Naive thymus-derived CD4-positive, alpha-beta T cell (primary cell): ENCODE results near the gene TUBGCP6. TPM values are rescaled to one million over a fixed set of nuclear protein-coding genes. Genes with fewer than 3 reads are reported as not detected.

Experiments used
- ATAC-seq: fragments of 150-1000 bp; cut with Tn5 transposase; 2 replicates; pipeline ENCODE4 v1.10.0; 2021; ENCODE audit warnings: mild to moderate bottlenecking, moderate library complexity
- CTCF ChIA-PET: fragments of 350-600 bp; sonication (Branson Sonifier 250); formaldehyde crosslinking; loops from one replicate; lab custom pipeline; 2021; ENCODE audit warnings: antibody characterized with exemption; lab: Charles Lee
- POLR2A ChIA-PET: fragments of 350-600 bp; sonication (Branson Sonifier 250); formaldehyde crosslinking; loops from one replicate; lab custom pipeline; 2021; ENCODE audit warnings: antibody characterized with exemption, inconsistent platforms; lab: Charles Lee
- DNase-seq, 9 donors: peaks; one replicate each; pipeline versions ENCODE4 v3.0.0 to v3.0.0-alpha.2; 2020 to 2022; ENCODE audit warnings: mixed read lengths in 1 of 9
- H3K27ac ChIP-seq: one replicate; pipeline ENCODE4 v1.7.0; 2013; ENCODE audit warnings: mild to moderate bottlenecking, low read depth, low read length, moderate library complexity
- H3K27me3 ChIP-seq, 2 donors: one replicate each; pipeline ENCODE4 v1.7.0; 2013; ENCODE audit warnings: low read length in 2 of 2, mild to moderate bottlenecking in 2 of 2, moderate library complexity in 2 of 2; ENCODE audit not compliant: control insufficient read depth in 2 of 2, insufficient read depth in 2 of 2
- H3K36me3 ChIP-seq, 3 experiments: 1 replicate in 2 of 3; 2 replicates in 1 of 3; pipeline ENCODE4 v1.7.0; 2013; ENCODE audit warnings: low read length in 3 of 3, mild to moderate bottlenecking in 3 of 3, moderate library complexity in 1 of 3; ENCODE audit not compliant: insufficient read depth in 3 of 3, control insufficient read depth in 2 of 3
- H3K4me1 ChIP-seq, 2 donors: one replicate each; pipeline ENCODE4 v1.7.0; 2013; ENCODE audit warnings: low read length in 2 of 2, mild to moderate bottlenecking in 2 of 2, moderate library complexity in 1 of 2; ENCODE audit not compliant: control insufficient read depth in 2 of 2, insufficient read depth in 2 of 2
- H3K4me3 ChIP-seq: 2 replicates; pipeline ENCODE4 v1.7.0; 2013; ENCODE audit warnings: mild to moderate bottlenecking, low read length
- H3K9me3 ChIP-seq, 3 experiments: 1 replicate in 2 of 3; 2 replicates in 1 of 3; pipeline ENCODE4 v1.7.0; 2013; ENCODE audit warnings: low read length in 3 of 3; ENCODE audit not compliant: control insufficient read depth in 2 of 3
- H3K27ac Mint-ChIP-seq, 9 donors: one replicate each; pipeline ENCODE4 v1.8.0; 2020 to 2022; ENCODE audit warnings: mixed read lengths in 9 of 9, mild to moderate bottlenecking in 8 of 9, moderate library complexity in 5 of 9, inconsistent platforms in 2 of 9
- H3K27me3 Mint-ChIP-seq, 5 donors: one replicate each; pipeline ENCODE4 v1.8.0; 2021 to 2022; ENCODE audit warnings: mixed read lengths in 5 of 5, mild to moderate bottlenecking in 1 of 5
- H3K36me3 Mint-ChIP-seq, 5 donors: one replicate each; pipeline ENCODE4 v1.8.0; 2020 to 2022; ENCODE audit warnings: mixed read lengths in 5 of 5, mild to moderate bottlenecking in 3 of 5, inconsistent platforms in 1 of 5
- H3K4me1 Mint-ChIP-seq, 7 donors: one replicate each; pipeline ENCODE4 v1.8.0; 2020 to 2022; ENCODE audit warnings: mixed read lengths in 7 of 7, mild to moderate bottlenecking in 3 of 7, inconsistent platforms in 1 of 7
- H3K4me3 Mint-ChIP-seq, 10 donors: one replicate each; pipeline ENCODE4 v1.8.0; 2020 to 2022; ENCODE audit warnings: mild to moderate bottlenecking in 10 of 10, mixed read lengths in 10 of 10, moderate library complexity in 6 of 10, inconsistent platforms in 2 of 10
- H3K9me3 Mint-ChIP-seq, 11 donors: one replicate each; pipeline ENCODE4 v1.8.0; 2020 to 2022; ENCODE audit warnings: mixed read lengths in 11 of 11, mild to moderate bottlenecking in 4 of 11, inconsistent platforms in 1 of 11, moderate library complexity in 1 of 11
- intact Hi-C, 2 donors: fragments of 100-400 bp; cut with micrococcal nuclease; formaldehyde crosslinking; loops; one replicate each; pipeline ENCODE4 v1.15.1; 2023
- polyA plus RNA-seq, 2 donors: library from polyadenylated mRNA; unstranded; fragments of 300-500 nt; fragmentation: Illumina TruSeq; gene quantifications; one replicate each; pipeline ENCODE4 v1.2.3, GENCODE V29; 2021
- total RNA-seq, 6 experiments: library from RNA in 5 of 6; stranded (reverse) in 5 of 6; gene quantifications; 1 replicate in 5 of 6; 2 replicates in 1 of 6; pipeline ENCODE4 v1.2.3 and lab custom pipeline; 2021 to 2026

Gene TUBGCP6
- total and polyA plus RNA-seq, 7 experiments from 2014 or later: 15.2 to 146 (median 123) TPM

DNA sequence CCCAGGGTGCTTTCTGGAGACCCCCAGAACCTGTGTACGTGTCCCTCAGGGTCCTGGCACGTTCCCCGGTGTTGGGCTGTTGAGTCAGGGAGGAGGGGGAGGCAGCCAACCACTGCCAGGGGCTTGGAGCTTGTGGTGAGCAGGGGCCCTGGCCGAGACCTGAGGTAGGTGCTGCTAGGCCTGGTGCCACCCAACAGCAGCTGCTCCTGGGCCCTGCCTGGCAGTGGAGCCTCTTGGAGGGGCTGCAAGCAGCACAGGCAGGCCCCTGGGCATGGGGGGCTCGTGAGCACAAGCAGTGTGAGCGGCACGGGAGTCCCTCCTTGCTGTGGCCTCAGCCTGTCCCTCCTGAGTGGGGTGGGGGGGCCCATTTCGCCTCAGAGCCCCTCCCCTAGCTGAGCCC is 51.2 kb downstream of the TUBGCP6 start:
- peak overlapping the region in 4 of 9 donors; percentile 41 to 99 (median 78) for H3K27ac Mint-ChIP-seq
- Histone ChIP-seq H3K9me3 (no peaks in the 10 kb centered on the region), H3K36me3 (peaks cover 0 to 50% (median 3%) of the 10 kb centered on the region in 3 experiments), H3K4me3 (no peak overlapping the region), H3K4me1 (peaks cover 31 to 37% of the 10 kb centered on the region in 2 donors), H3K27me3 (no peaks in the 10 kb centered on the region), H3K27ac (peak overlapping the region; percentile 98)
- H3K4me3 Mint-ChIP-seq: peak overlapping the region in 1 of 10 donors; percentile 49
- H3K27me3 Mint-ChIP-seq: no peaks in the 10 kb centered on the region
- ChIA-PET CTCF (interaction anchor here (1.2 kb wide), 1 partner anchor 427 kb away, joined by 3 read pairs; no protein-coding TSS in a partner anchor), POLR2A (interaction anchor here (1.1 kb wide), 1 partner anchor 165 kb away, joined by 3 read pairs; no protein-coding TSS in a partner anchor)
- H3K4me1 Mint-ChIP-seq: peaks cover 21 to 34% (median 25%) of the 10 kb centered on the region in 7 donors
- DNase-seq (no peak), ATAC-seq (no peak)
- H3K9me3 Mint-ChIP-seq: no peaks in the 10 kb centered on the region
- peaks cover 0 to 10% (median 0%) of the 10 kb centered on the region in 5 donors for H3K36me3 Mint-ChIP-seq
- intact Hi-C loops: loop anchor here in 1 of 2 donors (5.0 to 10.0 kb wide), 5 partner anchors 229 to 341 kb away; partner anchors contain the start of genes ALG12, CRELD2, PIM3 and SCO2

DNA sequence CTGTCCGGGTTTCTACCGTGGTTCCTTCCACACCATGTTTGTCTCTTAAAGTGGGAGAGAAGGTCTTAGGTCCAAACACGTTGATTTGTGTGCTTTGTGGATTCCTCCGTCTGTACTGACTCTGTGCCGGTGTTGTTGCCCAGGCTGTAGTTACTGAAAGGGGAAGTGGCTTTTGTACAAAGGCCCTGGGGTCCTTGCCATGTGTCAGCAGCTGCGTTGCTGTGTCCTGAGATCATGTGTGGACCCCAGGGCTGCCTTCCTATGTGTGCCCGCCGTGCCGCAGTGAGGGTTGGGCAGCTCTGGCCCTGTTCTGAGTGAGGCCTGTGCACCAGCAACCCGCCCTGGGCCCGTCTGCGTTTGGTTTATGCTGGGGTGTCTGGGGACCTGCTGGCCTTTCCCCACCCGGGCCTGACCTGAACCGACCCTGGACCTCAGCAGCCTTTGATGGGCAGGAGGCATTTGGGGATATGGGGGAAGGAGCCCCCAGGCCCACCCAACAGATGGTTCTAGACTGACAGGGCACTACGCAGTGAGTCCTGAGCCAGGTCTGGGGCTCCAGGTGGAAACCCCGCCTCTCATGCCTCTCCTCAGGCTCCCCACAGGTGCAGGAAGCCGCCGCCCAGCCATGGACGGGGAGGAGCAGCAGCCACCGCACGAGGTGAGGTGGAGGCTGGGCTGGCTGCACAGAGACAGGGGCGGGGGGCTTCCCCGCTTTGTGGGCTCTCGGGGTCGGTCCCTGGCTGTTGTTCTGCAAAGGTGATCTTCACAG is 52.2 kb downstream of the TUBGCP6 start:
- peak overlapping the region; percentile 90 to 96 (median 92) for H3K4me3 Mint-ChIP-seq
- peaks cover 0 to 41% (median 3%) of the 10 kb centered on the region in 3 experiments for H3K36me3 ChIP-seq
- no peaks in the 10 kb centered on the region for H3K9me3 Mint-ChIP-seq
- H3K27me3 Mint-ChIP-seq: no peaks in the 10 kb centered on the region
- peaks cover 23 to 39% (median 25%) of the 10 kb centered on the region in 7 donors for H3K4me1 Mint-ChIP-seq
- H3K4me1 ChIP-seq: peaks cover 35 to 37% of the 10 kb centered on the region in 2 donors
- H3K27ac Mint-ChIP-seq: peak overlapping the region; percentile 94 to 100 (median 99)
- peak overlapping the region; percentile 56 for H3K4me3 ChIP-seq
- DNase-seq (peak in 7 of 9 donors; percentile 64 to 79 (median 74)), ATAC-seq (no peak)
- ChIA-PET CTCF (interaction anchor here (0.5 to 3.1 kb wide), 2 partner anchors 44 to 143 kb away, joined by 5 to 14 read pairs; no protein-coding TSS in a partner anchor), POLR2A (interaction anchor here (0.6 to 3.3 kb wide), 10 partner anchors 9 to 428 kb away, joined by 3 to 20 read pairs (median 4); partner anchors contain the start of genes HDAC10 and PIM3)
- H3K27me3 ChIP-seq: no peaks in the 10 kb centered on the region
- peaks cover 0 to 10% (median 0%) of the 10 kb centered on the region in 5 donors for H3K36me3 Mint-ChIP-seq
- intact Hi-C loops: loop anchor here in 1 of 2 donors (5.0 to 10.0 kb wide), 5 partner anchors 228 to 340 kb away; partner anchors contain the start of genes ALG12, CRELD2, PIM3 and SCO2
- no peaks in the 10 kb centered on the region for H3K9me3 ChIP-seq
- H3K27ac ChIP-seq: peak overlapping the region; percentile 98

DNA sequence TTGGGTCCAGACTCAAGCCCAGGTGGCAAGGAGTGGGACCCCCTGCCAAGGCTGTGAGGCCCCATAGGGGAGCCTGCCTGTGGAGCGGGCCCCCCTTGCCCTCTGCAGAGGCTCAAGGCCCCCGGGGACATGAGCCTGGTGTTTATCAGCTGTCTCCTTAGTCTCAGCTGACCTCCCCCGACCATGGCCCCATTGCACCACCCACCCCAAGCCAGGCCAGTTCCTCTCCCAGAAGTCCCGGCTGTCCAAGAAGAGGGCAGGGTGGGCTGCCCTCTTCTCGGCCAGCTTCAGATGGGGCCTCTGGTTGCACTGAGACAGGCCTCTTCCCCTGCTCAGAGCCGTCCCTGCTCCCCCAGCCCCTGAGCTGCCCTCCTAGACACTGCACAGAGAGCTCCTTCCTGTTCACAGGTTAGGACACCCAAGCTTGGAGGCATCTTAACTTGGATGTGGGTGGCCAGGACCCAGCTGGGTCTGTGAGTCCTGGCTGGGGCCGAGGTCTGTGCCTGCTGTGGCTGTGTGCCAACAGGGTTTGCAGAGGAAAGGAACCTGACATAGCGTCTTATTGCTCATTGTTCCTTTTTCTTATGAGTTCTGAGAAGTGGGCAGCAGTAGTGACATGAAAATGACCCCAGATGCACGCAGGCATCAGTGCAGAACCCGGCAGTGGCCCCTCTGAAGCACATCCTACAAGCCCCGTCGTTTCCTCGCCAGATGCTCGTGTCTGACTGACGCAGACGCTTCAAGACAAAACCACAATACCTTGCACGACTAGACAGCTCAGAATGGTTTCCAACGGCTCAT is 53.7 kb downstream of the TUBGCP6 start:
- no peaks in the 10 kb centered on the region for H3K27me3 Mint-ChIP-seq
- no peaks in the 10 kb centered on the region for H3K9me3 Mint-ChIP-seq
- ATAC-seq (peak; percentile 74), DNase-seq (peak in 7 of 9 donors; percentile 80 to 93 (median 90))
- no peaks in the 10 kb centered on the region for H3K9me3 ChIP-seq
- peaks cover 0 to 27% (median 3%) of the 10 kb centered on the region in 3 experiments for H3K36me3 ChIP-seq
- CTCF ChIA-PET: interaction anchor here (0.6 to 3.1 kb wide), 6 partner anchors 18 to 302 kb away, joined by 3 to 14 read pairs (median 4); no protein-coding TSS in a partner anchor
- peaks cover 46% of the 10 kb centered on the region in 2 donors for H3K4me1 ChIP-seq
- intact Hi-C loops: loop anchor here (1.0 to 10.0 kb wide), 13 partner anchors 9 to 430 kb away; partner anchors contain the start of genes ALG12 (in 1 of the 2), CRELD2 (in 1 of the 2), NCAPH2 (in 1 of the 2) and PANX2 (in 1 of the 2)
- H3K27ac ChIP-seq: peak overlapping the region; percentile 98
- POLR2A ChIA-PET: interaction anchor here (0.7 to 3.3 kb wide), 19 partner anchors 9 to 437 kb away, joined by 3 to 20 read pairs (median 5); partner anchors contain the start of genes ARSA, CHKB, HDAC10 and LMF2
- peak overlapping the region; percentile 56 for H3K4me3 ChIP-seq
- peak overlapping the region; percentile 94 to 100 (median 99) for H3K27ac Mint-ChIP-seq
- peaks cover 25 to 51% (median 33%) of the 10 kb centered on the region in 7 donors for H3K4me1 Mint-ChIP-seq
- no peaks in the 10 kb centered on the region for H3K27me3 ChIP-seq
- H3K36me3 Mint-ChIP-seq: peaks cover 0 to 12% (median 0%) of the 10 kb centered on the region in 5 donors
- H3K4me3 Mint-ChIP-seq: peak overlapping the region; percentile 90 to 96 (median 92)

DNA sequence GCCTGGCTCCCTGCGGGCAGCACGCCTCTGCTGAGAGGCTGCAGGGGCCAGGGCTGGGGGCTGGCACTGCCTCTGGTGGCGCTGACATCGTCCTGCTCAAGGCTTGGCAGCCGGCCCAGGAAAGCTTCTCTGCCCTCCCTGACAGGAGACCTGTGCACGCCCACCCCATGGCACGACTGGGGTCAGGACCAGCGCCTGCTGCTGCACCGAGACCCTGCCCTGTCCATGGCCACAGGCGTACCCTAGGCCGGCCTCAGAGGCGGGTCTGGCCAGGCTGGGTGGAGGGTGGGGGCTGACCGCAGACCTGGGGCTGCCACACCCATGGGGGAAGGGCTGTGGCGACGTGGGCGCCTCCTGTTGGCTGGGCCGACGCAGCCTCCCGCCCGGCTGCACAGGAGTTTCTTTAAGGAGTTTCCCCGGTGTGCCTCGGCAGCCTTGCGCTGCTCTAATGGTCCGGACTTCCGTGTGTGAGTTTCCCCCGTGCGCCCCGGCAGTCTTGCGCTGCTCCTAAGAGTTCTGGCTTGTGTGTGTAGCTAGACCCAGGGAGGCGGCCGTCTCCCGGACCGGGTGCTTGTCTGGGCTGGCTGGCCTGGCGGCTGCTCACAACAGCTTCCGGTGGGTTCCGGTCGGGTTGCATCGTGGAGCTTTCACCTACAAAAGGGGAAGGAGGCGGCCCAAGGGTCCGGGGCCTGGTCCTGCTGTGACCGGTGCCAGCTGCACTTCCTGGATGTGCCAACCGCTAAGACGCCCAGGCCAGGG is 54.5 kb downstream of the TUBGCP6 start:
- Histone ChIP-seq H3K27me3 (no peaks in the 10 kb centered on the region), H3K4me3 (peak overlapping the region; percentile 56), H3K27ac (peak overlapping the region; percentile 98), H3K4me1 (peaks cover 46 to 48% of the 10 kb centered on the region in 2 donors), H3K9me3 (no peaks in the 10 kb centered on the region), H3K36me3 (peaks cover 0 to 20% (median 3%) of the 10 kb centered on the region in 3 experiments)
- DNase-seq (peak; percentile 73 to 88 (median 84)), ATAC-seq (peak; percentile 66)
- ChIA-PET POLR2A (interaction anchor here (0.6 to 3.3 kb wide), 18 partner anchors 10 to 437 kb away, joined by 3 to 20 read pairs (median 5); partner anchors contain the start of genes ARSA, HDAC10, LMF2 and NCAPH2), CTCF (interaction anchor here (1.0 to 3.1 kb wide), 4 partner anchors 18 to 52 kb away, joined by 3 to 14 read pairs (median 4); no protein-coding TSS in a partner anchor)
- H3K4me3 Mint-ChIP-seq: peak overlapping the region; percentile 90 to 96 (median 92)
- no peaks in the 10 kb centered on the region for H3K9me3 Mint-ChIP-seq
- H3K36me3 Mint-ChIP-seq: peaks cover 0 to 12% (median 0%) of the 10 kb centered on the region in 5 donors
- H3K4me1 Mint-ChIP-seq: peaks cover 25 to 53% (median 35%) of the 10 kb centered on the region in 7 donors
- intact Hi-C loops: loop anchor here (1.0 to 10.0 kb wide), 13 partner anchors 10 to 430 kb away; partner anchors contain the start of genes ALG12 (in 1 of the 2), CRELD2 (in 1 of the 2), NCAPH2 (in 1 of the 2) and PANX2 (in 1 of the 2)
- peak overlapping the region; percentile 94 to 100 (median 99) for H3K27ac Mint-ChIP-seq
- peaks cover 0 to 2% (median 0%) of the 10 kb centered on the region in 5 donors for H3K27me3 Mint-ChIP-seq

DNA sequence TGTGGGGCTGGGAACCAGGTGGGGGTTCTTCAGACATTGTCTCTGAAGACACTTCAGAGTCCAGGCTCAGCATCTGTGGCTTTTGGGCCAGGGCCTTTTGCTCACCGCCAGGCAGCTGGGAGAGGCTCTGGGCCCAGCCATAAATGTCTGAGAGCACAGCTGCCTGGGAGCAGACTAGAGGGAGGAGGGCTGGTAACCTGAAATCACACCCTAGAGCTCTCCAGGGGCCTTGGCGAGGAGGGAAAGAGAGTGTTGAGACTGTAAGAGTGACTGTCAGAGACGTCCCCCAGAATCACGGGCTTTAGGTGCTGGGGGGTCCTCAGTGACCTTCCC is 55.0 kb downstream of the TUBGCP6 start:
- Mint-ChIP-seq H3K27ac (peak overlapping the region; percentile 94 to 100 (median 99)), H3K4me3 (peak overlapping the region; percentile 90 to 96 (median 92)), H3K9me3 (no peaks in the 10 kb centered on the region), H3K27me3 (peaks cover 0 to 2% (median 0%) of the 10 kb centered on the region in 5 donors), H3K4me1 (peaks cover 25 to 54% (median 36%) of the 10 kb centered on the region in 7 donors), H3K36me3 (peaks cover 0 to 12% (median 0%) of the 10 kb centered on the region in 5 donors)
- Histone ChIP-seq H3K27ac (peak overlapping the region; percentile 98), H3K27me3 (no peaks in the 10 kb centered on the region), H3K4me3 (peak overlapping the region; percentile 56), H3K4me1 (peaks cover 46 to 52% of the 10 kb centered on the region in 2 donors), H3K36me3 (peaks cover 0 to 15% (median 3%) of the 10 kb centered on the region in 3 experiments), H3K9me3 (no peaks in the 10 kb centered on the region)
- ChIA-PET POLR2A (interaction anchor here (1.1 to 3.3 kb wide), 10 partner anchors 10 to 438 kb away, joined by 3 to 20 read pairs (median 6); partner anchors contain the start of gene ARSA), CTCF (interaction anchor here (1.1 to 3.1 kb wide), 2 partner anchors 41 to 53 kb away, joined by 3 to 14 read pairs; no protein-coding TSS in a partner anchor)
- intact Hi-C loops: loop anchor here (1.0 to 10.0 kb wide), 13 partner anchors 10 to 431 kb away; partner anchors contain the start of genes ALG12 (in 1 of the 2), CRELD2 (in 1 of the 2), NCAPH2 (in 1 of the 2) and PANX2 (in 1 of the 2)
- no peak for DNase-seq
- no peak for ATAC-seq
